ENCODE results near the gene PARM1.

Gene PARM1

GRCh38 chr4:74926007-74926406 lies 6.9 kb upstream of the PARM1 start:
- TF ChIP-seq CTCF (IDR thresholded peaks at IDR 0.05), result no peak
- no peak for TF ChIP-seq ZFX (IDR thresholded peaks at IDR 0.05; ENCODE audit: borderline replicate concordance)
- no peak overlapping the region for H3K27ac ChIP-seq

- H3K27ac ChIP-seq, result no peak overlapping the region
- TF ChIP-seq ZFX (IDR thresholded peaks at IDR 0.05; ENCODE audit: borderline replicate concordance) (no peak), CTCF (IDR thresholded peaks at IDR 0.05) (no peak)
These were observed 2.8 kb upstream of the PARM1 start for GRCh38 chr4:74930162-74930561.

- no peak overlapping the region for H3K27ac ChIP-seq
- TF ChIP-seq ZFX (IDR thresholded peaks at IDR 0.05; ENCODE audit: borderline replicate concordance) (no peak), CTCF (IDR thresholded peaks at IDR 0.05) (no peak)
These were observed 1.5 kb upstream of the PARM1 start for GRCh38 chr4:74931376-74931775.

- TF ChIP-seq CTCF (IDR thresholded peaks at IDR 0.05) (no peak), ZFX (IDR thresholded peaks at IDR 0.05; ENCODE audit: borderline replicate concordance) (no peak)
- H3K27ac ChIP-seq, result no peak overlapping the region
These were observed 906 bp upstream of the PARM1 start for GRCh38 chr4:74932010-74932409.

GRCh38 chr4:74933562-74934015 lies 673 bp downstream of the PARM1 start:
- TF ChIP-seq ZFX (IDR thresholded peaks at IDR 0.05; ENCODE audit: borderline replicate concordance) (no peak), CTCF (IDR thresholded peaks at IDR 0.05) (no peak)
- peak overlapping the region; percentile 72 for H3K27ac ChIP-seq

- TF ChIP-seq CTCF (IDR thresholded peaks at IDR 0.05) (no peak), ZFX (IDR thresholded peaks at IDR 0.05; ENCODE audit: borderline replicate concordance) (no peak)
- no peak overlapping the region for H3K27ac ChIP-seq
These were observed 1.3 kb downstream of the PARM1 start for GRCh38 chr4:74934016-74934831.

GRCh38 chr4:74934888-74935287 lies 2.0 kb downstream of the PARM1 start:
- H3K27ac ChIP-seq, result no peak overlapping the region
- TF ChIP-seq CTCF (IDR thresholded peaks at IDR 0.05) (no peak), ZFX (IDR thresholded peaks at IDR 0.05; ENCODE audit: borderline replicate concordance) (no peak)

All from 22Rv1 (cell line).